Sigmoid colon (tissue), 7 donors: ENCODE results near the gene CEL. TPM values are rescaled to one million over a fixed set of nuclear protein-coding genes. Genes with fewer than 3 reads are reported as not detected.
"Not testable (repeated sequence)": the region's sequence is repeated elsewhere in the genome, so short reads cannot be mapped to it uniquely, and the experiment has no call there.

ENCODE experiments used
- DNase-seq: peaks from one replicate; pipeline ENCODE4 v3.0.0-alpha.2; 2019
- H3K27ac ChIP-seq, 4 donors: fragments of 200-600 bp; sonication (generic); one replicate each; pipeline ENCODE4 v1.5.1; 2016 to 2019; ENCODE audit warnings: mild to moderate bottlenecking in 1 of 4
- H3K27me3 ChIP-seq, 3 donors: fragments of 200-600 bp; sonication (generic); one replicate each; pipeline ENCODE4 v1.5.1; 2019; ENCODE audit warnings: mild to moderate bottlenecking in 1 of 3
- H3K36me3 ChIP-seq, 4 donors: fragments of 200-600 bp; sonication (generic); one replicate each; pipeline ENCODE4 v1.5.1; 2016 to 2019
- H3K4me1 ChIP-seq, 4 donors: fragments of 200-600 bp; sonication (generic); one replicate each; pipeline ENCODE4 v1.5.1; 2017 to 2019
- H3K4me3 ChIP-seq, 4 donors: fragments of 200-600 bp; sonication (generic); one replicate each; pipeline ENCODE4 v1.5.1; 2017 to 2019; ENCODE audit warnings: mild to moderate bottlenecking in 2 of 4, moderate library complexity in 1 of 4
- H3K9me3 ChIP-seq, 4 donors: fragments of 200-600 bp in 3 of 4; sonication (generic) in 3 of 4; one replicate each; pipeline versions ENCODE4 v1.5.1 to v1.6.1; 2013 to 2019
- EP300 ChIP-seq, 4 donors: sonication (generic); formaldehyde crosslinking; IDR thresholded peaks; one replicate each; pipeline ENCODE4 v1.6.1; 2017; ENCODE audit warnings: antibody characterized with exemption in 4 of 4
- POLR2A ChIP-seq, 2 donors: fragments of 450-650 bp; IDR thresholded peaks; one replicate each; pipeline ENCODE4 v1.6.1; 2016; ENCODE audit warnings: antibody characterized with exemption in 2 of 2, mild to moderate bottlenecking in 2 of 2, moderate library complexity in 2 of 2
- POLR2AphosphoS5 ChIP-seq, 4 donors: sonication (generic); formaldehyde crosslinking; IDR thresholded peaks; one replicate each; pipeline ENCODE4 v1.6.1; 2017; ENCODE audit warnings: antibody characterized with exemption in 4 of 4
- WGBS, 2 donors: extraction: QIAGEN DNeasy Blood & Tissue Kit; methylation state at CpG; one replicate each; pipeline ENCODE4 v1.1.7; 2013; 5-methylcytosine and 5-hydroxymethylcytosine counted together
- intact Hi-C: fragments of 100-400 bp; cut with DNase I; formaldehyde crosslinking; loops from one replicate; pipeline ENCODE4 v1.15.1; 2023
- polyA plus RNA-seq, 3 donors: library from polyadenylated mRNA; stranded (reverse); fragments of 200-250 nt; gene quantifications; one replicate each; pipeline ENCODE4 v1.2.3, GENCODE V29; 2013
- total RNA-seq, 4 donors: library from RNA; depleted of rRNA; stranded (reverse); fragments of >200 nt; gene quantifications; one replicate each; pipeline ENCODE4 v1.1.0, GENCODE V29; 2016
- TF ChIP-seq, protein P1 (sequence below), 4 experiments: fragments of 450-650 bp in 3 of 4; fragments of 200-600 bp in 1 of 4; IDR thresholded peaks; one replicate each; pipeline ENCODE4 v1.5.1; 2016 to 2019; ENCODE audit warnings: antibody characterized with exemption in 4 of 4, mild to moderate bottlenecking in 3 of 4, moderate library complexity in 2 of 4
- donor health status: healthy with polysubstance abuse.
- donor health status: Bipolar disorder and iron deficiency.
- donor health status: healthy.

Gene CEL
- total RNA-seq, result 1 to 10 TPM in 1 of 4 donors, under 1 TPM in 1, not detected in 2; 0.36 to 1.1 TPM
- polyA plus RNA-seq, result 1 to 10 TPM in 2 of 3 donors, under 1 TPM in 1; 0.46 to 4.8 (median 1.0) TPM

DNA sequence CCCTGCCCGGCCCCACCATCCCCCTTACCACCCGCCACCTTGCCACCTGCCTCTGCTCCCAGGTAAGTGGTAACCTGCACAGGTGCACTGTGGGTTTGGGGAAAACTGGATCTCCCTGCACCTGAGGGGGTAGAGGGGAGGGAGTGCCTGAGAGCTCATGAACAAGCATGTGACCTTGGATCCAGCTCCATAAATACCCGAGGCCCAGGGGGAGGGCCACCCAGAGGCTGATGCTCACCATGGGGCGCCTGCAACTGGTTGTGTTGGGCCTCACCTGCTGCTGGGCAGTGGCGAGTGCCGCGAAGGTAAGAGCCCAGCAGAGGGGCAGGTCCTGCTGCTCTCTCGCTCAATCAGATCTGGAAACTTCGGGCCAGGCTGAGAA, at the start of gene CEL:
TSS of gene CEL (plus strand) at position 218 of the 382 bp plus-strand sequence. CDS start at position 240, 22 bp downstream.
- H3K4me3 ChIP-seq, H3K27ac ChIP-seq, DNase-seq, intact Hi-C loops, H3K4me1 ChIP-seq, H3K9me3 ChIP-seq, H3K27me3 ChIP-seq: not testable (repeated sequence)
- peaks cover 5 to 22% (median 7%) of the 10 kb centered on the region in 4 donors for H3K36me3 ChIP-seq
- 51 to 61% methylated on average over 3 to 5 of the region's 9 CpGs for WGBS, 2 donors

DNA sequence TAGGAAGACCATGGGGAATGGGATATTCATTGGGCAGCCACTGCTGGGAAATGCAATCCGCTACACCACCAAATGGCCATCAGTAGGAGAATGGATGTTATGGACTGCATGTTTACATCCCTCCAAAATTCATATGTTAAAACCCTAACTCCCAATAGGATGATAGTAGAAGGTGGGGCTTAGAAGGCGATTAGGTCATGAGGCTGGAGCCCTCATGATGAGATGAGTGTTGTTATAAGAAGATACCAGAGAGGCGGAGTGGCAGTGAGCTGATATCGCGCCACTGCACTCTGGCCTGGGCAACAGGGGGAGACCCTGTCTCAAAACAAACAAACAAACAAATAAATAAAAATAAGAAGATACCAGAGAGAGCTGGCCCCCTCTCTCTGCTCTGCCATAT, 47.1 kb upstream of the CEL start:
- Histone ChIP-seq H3K27ac (no peak overlapping the region), H3K4me1 (no peaks in the 10 kb centered on the region), H3K27me3 (peaks cover 0 to 11% (median 0%) of the 10 kb centered on the region in 3 donors), H3K36me3 (no peaks in the 10 kb centered on the region), H3K9me3 (peaks cover 0 to 1% (median 0%) of the 10 kb centered on the region in 4 donors), H3K4me3 (no peak overlapping the region)
- TF ChIP-seq, protein P1, sequence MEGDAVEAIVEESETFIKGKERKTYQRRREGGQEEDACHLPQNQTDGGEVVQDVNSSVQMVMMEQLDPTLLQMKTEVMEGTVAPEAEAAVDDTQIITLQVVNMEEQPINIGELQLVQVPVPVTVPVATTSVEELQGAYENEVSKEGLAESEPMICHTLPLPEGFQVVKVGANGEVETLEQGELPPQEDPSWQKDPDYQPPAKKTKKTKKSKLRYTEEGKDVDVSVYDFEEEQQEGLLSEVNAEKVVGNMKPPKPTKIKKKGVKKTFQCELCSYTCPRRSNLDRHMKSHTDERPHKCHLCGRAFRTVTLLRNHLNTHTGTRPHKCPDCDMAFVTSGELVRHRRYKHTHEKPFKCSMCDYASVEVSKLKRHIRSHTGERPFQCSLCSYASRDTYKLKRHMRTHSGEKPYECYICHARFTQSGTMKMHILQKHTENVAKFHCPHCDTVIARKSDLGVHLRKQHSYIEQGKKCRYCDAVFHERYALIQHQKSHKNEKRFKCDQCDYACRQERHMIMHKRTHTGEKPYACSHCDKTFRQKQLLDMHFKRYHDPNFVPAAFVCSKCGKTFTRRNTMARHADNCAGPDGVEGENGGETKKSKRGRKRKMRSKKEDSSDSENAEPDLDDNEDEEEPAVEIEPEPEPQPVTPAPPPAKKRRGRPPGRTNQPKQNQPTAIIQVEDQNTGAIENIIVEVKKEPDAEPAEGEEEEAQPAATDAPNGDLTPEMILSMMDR (IDR thresholded peaks at IDR 0.05), result no peak
- DNase-seq, result no peak
- intact Hi-C loops, result no loop called here
- WGBS, 2 donors, result 95 to 96% methylated on average over 5 of the region's 5 CpGs

DNA sequence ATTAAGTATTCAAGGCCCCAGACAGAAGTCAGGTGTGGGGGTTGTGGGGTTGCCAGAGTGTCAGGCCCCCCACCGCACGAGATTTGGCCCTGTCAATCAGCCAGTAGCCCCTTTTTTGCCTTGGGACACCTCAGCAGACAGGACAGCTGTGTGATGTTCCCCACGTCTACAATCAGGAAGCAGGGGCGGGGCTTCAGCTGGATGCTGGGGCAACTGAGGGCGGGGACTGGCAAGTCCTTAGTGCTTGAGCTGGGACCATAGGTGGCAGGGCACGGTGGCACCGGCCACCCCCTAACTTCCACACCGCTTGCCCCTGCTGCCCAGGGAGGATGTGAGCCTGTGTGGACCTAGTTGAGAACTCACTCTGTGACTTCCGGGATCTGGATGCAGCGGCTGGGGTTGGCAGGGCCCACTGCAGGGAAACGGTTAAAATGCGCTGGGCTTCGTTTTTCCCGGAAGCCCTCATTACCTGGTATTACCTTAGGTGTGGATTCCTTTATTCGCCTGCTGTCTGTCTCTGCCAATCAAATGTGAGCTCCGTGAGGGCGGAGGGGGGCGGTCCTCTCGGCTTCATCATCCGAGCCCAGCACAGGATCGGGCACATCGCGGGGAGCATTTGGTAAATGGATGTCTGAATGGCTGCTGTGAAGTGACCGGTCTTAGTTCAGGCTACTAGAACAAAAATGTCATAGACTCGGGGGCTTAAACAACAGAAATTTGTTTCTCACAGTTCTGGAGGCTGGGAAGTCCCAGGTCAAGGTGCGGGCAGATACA, 38.5 kb upstream of the CEL start:
- H3K27me3 ChIP-seq, result no peaks in the 10 kb centered on the region
- intact Hi-C loops, result loop anchor here (10.0 kb wide), 1 partner anchor 311 kb away; the partner anchor contains the start of gene SURF6
- H3K4me1 ChIP-seq, result peaks cover 0 to 6% (median 2%) of the 10 kb centered on the region in 4 donors
- DNase-seq, result no peak
- no peaks in the 10 kb centered on the region for H3K9me3 ChIP-seq
- TF ChIP-seq, protein P1 (IDR thresholded peaks at IDR 0.05), result no peak
- no peak for TF ChIP-seq POLR2AphosphoS5 (IDR thresholded peaks at IDR 0.05)
- TF ChIP-seq POLR2A (IDR thresholded peaks at IDR 0.05), result no peak
- TF ChIP-seq EP300 (IDR thresholded peaks at IDR 0.05), result no peak
- no peaks in the 10 kb centered on the region for H3K36me3 ChIP-seq
- no peak overlapping the region for H3K27ac ChIP-seq
- no peak overlapping the region for H3K4me3 ChIP-seq
- WGBS, 2 donors, result 45 to 74% methylated on average over 26 of the region's 26 CpGs

DNA sequence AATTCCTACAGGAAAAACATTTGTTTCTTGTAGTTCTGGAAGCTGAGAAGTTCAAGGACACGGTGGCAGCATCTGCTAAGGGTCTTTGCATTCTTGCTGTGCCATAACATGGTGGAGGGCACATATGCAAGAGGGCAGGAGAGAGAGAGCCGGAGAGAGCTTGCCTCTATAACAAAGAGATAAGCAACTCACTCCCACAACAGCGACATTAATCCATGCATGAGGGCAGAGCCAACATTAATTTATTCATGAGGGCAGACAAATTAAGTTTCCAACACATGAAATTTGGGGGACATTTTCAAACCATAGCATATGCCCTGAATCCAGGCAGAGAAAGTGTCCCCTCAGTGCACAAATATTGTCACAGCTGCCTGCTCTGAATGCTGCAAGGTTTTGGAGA, 35.4 kb upstream of the CEL start:
- no peak for DNase-seq
- no peak overlapping the region for H3K4me3 ChIP-seq
- no peaks in the 10 kb centered on the region for H3K36me3 ChIP-seq
- no peaks in the 10 kb centered on the region for H3K9me3 ChIP-seq
- H3K27ac ChIP-seq, result no peak overlapping the region
- intact Hi-C loops, result loop anchor here (10.0 kb wide), 1 partner anchor 308 kb away; the partner anchor contains the start of gene SURF6
- TF ChIP-seq, protein P1 (IDR thresholded peaks at IDR 0.05), result no peak
- TF ChIP-seq EP300 (IDR thresholded peaks at IDR 0.05), result no peak
- H3K4me1 ChIP-seq, result peaks cover 0 to 18% (median 16%) of the 10 kb centered on the region in 4 donors
- H3K27me3 ChIP-seq, result no peaks in the 10 kb centered on the region
- WGBS, 2 donors, result 62 to 72% methylated on average over 3 of the region's 3 CpGs

DNA sequence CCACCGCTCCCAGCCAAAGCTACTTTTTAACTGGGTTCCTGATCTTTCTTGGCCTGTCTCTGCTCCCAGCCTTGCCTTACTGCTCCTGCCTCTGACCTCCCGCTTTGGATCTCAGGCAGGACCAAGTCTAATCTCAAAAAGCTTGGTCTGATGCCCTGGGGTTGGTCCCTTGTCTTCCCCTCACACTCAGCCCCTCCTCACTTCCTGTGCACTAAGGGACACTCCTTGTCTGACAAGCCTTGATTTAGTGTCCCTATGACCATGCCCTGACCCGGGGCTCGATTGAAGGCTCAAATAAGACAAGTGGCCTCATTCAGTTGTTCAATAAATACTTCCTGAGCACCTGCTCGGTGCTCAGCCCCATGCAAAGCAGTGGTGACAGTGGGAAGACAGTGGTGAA, 34.6 kb upstream of the CEL start:
- Histone ChIP-seq H3K36me3 (no peaks in the 10 kb centered on the region), H3K27ac (no peak overlapping the region), H3K4me3 (no peak overlapping the region), H3K9me3 (no peaks in the 10 kb centered on the region), H3K4me1 (peaks cover 0 to 24% (median 23%) of the 10 kb centered on the region in 4 donors), H3K27me3 (no peaks in the 10 kb centered on the region)
- intact Hi-C loops, result loop anchor here (10.0 kb wide), 1 partner anchor 308 kb away; the partner anchor contains the start of gene SURF6
- no peak for DNase-seq
- no peak for TF ChIP-seq POLR2AphosphoS5 (IDR thresholded peaks at IDR 0.05)
- no peak for TF ChIP-seq EP300 (IDR thresholded peaks at IDR 0.05)
- TF ChIP-seq, protein P1 (IDR thresholded peaks at IDR 0.05), result no peak
- no peak for TF ChIP-seq POLR2A (IDR thresholded peaks at IDR 0.05)
- 39 to 53% methylated on average over 5 of the region's 5 CpGs for WGBS, 2 donors
